Loucy (cell line): ENCODE data around the gene OR5D18.
"Not testable (repeated sequence)": the region's sequence is repeated elsewhere in the genome, so short reads cannot be mapped to it uniquely, and the experiment has no call there.

Experiments used
- H2AFZ ChIP-seq: fragments of 200-600 bp; sonication (generic); 2 replicates; pipeline ENCODE4 v1.6.0; 2016; ENCODE audit warnings: antibody characterized with exemption, mild to moderate bottlenecking, low read length, moderate library complexity
- H3F3A ChIP-seq: fragments of 200-600 bp; 2 replicates; pipeline ENCODE4 v1.6.0; 2016; ENCODE audit warnings: antibody characterized with exemption, low read depth, mild to moderate bottlenecking
- H3K27me3 ChIP-seq: fragments of 200-600 bp; sonication (generic); 2 replicates; pipeline ENCODE4 v1.6.1; 2014; ENCODE audit warnings: low read length, mild to moderate bottlenecking; ENCODE audit not compliant: insufficient read depth, poor library complexity, severe bottlenecking
- H3K36me3 ChIP-seq: fragments of 200-600 bp; sonication (generic); 2 replicates; pipeline ENCODE4 v1.6.1; 2016; ENCODE audit warnings: low read length; ENCODE audit not compliant: insufficient read depth
- H3K4me1 ChIP-seq: fragments of 200-600 bp; sonication (generic); 2 replicates; pipeline ENCODE4 v1.5.1; 2014; ENCODE audit warnings: low read length, mild to moderate bottlenecking; ENCODE audit not compliant: insufficient read depth, poor library complexity, severe bottlenecking
- H3K4me2 ChIP-seq: fragments of 200-600 bp; sonication (generic); 2 replicates; pipeline ENCODE4 v1.6.0; 2014; ENCODE audit warnings: antibody characterized with exemption, low read length, low read depth, mild to moderate bottlenecking; ENCODE audit not compliant: poor library complexity, severe bottlenecking
- H3K4me3 ChIP-seq: fragments of 200-600 bp; sonication (generic); 2 replicates; pipeline ENCODE4 v1.5.1; 2014; ENCODE audit warnings: low read length, mild to moderate bottlenecking, mixed read lengths; ENCODE audit not compliant: poor library complexity, severe bottlenecking
- H3K79me2 ChIP-seq: fragments of 200-600 bp; sonication (generic); 2 replicates; pipeline ENCODE4 v1.6.1; 2014; ENCODE audit warnings: low read length; ENCODE audit not compliant: insufficient read depth
- H3K9ac ChIP-seq: fragments of 200-600 bp; sonication (generic); 2 replicates; pipeline ENCODE4 v1.6.0; 2014; ENCODE audit warnings: mild to moderate bottlenecking, low read depth, low read length, moderate library complexity; ENCODE audit not compliant: poor library complexity, severe bottlenecking
- H3K9me2 ChIP-seq: fragments of 200-600 bp; sonication (generic); replicated peaks from 2 replicates; pipeline ENCODE4 v1.6.1; 2016; ENCODE audit warnings: low read depth, low read length, mixed read lengths
- H3K9me3 ChIP-seq: fragments of 200-600 bp; sonication (generic); 2 replicates; pipeline ENCODE4 v1.6.1; 2014; ENCODE audit warnings: mild to moderate bottlenecking, antibody characterized with exemption, low read length, low read depth; ENCODE audit not compliant: insufficient read depth
- H4K20me1 ChIP-seq: fragments of 200-600 bp; sonication (generic); 2 replicates; pipeline ENCODE4 v1.6.0; 2014; ENCODE audit warnings: antibody characterized with exemption, low read length, mild to moderate bottlenecking; ENCODE audit not compliant: insufficient read depth, poor library complexity, severe bottlenecking
- EZH2phosphoT487 ChIP-seq: fragments of 200-600 bp; IDR thresholded peaks from 2 replicates; pipeline ENCODE4 v1.6.1; 2018; ENCODE audit warnings: antibody characterized with exemption, mild to moderate bottlenecking, moderate library complexity, borderline replicate concordance
- TF ChIP-seq, protein P1 (sequence below): fragments of 200-600 bp; sonication (generic); conservative IDR thresholded peaks from 2 replicates; pipeline ENCODE4 v1.5.1; 2014; ENCODE audit warnings: mild to moderate bottlenecking, antibody characterized with exemption, low read length

The OR5D18 gene

DNA sequence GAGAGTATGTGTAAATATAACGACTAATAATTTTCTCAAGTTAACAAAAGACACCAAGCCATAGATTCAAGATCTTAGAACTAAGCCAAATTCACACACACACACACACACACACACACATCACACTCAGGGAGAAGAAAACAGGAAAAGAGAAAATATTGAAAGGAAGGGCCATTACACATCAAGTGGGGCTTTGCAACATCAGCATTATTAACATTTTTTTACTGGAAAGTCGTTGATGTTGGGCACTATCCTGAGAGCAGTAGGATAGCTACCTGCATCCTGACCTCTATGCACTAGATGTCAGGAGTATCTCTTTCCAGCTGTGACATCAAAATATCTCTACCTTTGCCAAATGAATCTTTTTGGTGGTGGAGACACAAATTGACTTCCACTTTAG is 28.0 kb downstream of the OR5D18 start:
- Histone ChIP-seq H3K4me3 (no peak overlapping the region), H3K27me3 (no peaks in the 10 kb centered on the region), H3K9ac (no peak overlapping the region), H4K20me1 (no peaks in the 10 kb centered on the region), H3K36me3 (no peaks in the 10 kb centered on the region), H2AFZ (no peak overlapping the region), H3K9me3 (no peaks in the 10 kb centered on the region), H3K79me2 (no peaks in the 10 kb centered on the region), H3K4me1 (no peaks in the 10 kb centered on the region), H3K4me2 (no peak overlapping the region), H3F3A (no peaks in the 10 kb centered on the region), H3K9me2 (no peaks in the 10 kb centered on the region)
- TF ChIP-seq EZH2phosphoT487, result no peak

DNA sequence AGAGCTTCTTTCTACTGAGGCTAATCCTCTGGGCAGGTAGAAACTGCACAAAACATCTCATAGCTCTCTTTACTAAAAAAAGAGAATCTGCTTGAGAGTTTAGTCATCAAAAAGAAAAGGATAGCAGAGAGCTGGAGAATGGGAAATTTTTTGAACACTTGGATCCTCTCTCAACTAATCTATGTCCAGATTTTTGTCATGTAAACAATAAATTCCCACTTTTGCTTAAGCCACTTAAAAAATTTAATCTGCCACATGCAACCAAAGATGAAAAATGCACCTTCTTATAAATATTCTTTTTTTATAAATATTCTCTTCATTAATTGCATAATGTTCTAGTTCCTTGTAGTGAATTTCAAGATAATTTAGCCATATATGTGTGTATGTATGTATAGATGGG is 29.6 kb downstream of the OR5D18 start:
- Histone ChIP-seq H3F3A (no peaks in the 10 kb centered on the region), H3K9me2 (no peaks in the 10 kb centered on the region), H3K9me3 (no peaks in the 10 kb centered on the region), H3K79me2 (no peaks in the 10 kb centered on the region), H3K9ac (no peak overlapping the region), H3K27me3 (no peaks in the 10 kb centered on the region), H3K4me1 (no peaks in the 10 kb centered on the region), H4K20me1 (no peaks in the 10 kb centered on the region), H3K4me3 (no peak overlapping the region), H3K36me3 (no peaks in the 10 kb centered on the region), H3K4me2 (no peak overlapping the region), H2AFZ (no peak overlapping the region)
- no peak for TF ChIP-seq EZH2phosphoT487
- TF ChIP-seq, protein P1, sequence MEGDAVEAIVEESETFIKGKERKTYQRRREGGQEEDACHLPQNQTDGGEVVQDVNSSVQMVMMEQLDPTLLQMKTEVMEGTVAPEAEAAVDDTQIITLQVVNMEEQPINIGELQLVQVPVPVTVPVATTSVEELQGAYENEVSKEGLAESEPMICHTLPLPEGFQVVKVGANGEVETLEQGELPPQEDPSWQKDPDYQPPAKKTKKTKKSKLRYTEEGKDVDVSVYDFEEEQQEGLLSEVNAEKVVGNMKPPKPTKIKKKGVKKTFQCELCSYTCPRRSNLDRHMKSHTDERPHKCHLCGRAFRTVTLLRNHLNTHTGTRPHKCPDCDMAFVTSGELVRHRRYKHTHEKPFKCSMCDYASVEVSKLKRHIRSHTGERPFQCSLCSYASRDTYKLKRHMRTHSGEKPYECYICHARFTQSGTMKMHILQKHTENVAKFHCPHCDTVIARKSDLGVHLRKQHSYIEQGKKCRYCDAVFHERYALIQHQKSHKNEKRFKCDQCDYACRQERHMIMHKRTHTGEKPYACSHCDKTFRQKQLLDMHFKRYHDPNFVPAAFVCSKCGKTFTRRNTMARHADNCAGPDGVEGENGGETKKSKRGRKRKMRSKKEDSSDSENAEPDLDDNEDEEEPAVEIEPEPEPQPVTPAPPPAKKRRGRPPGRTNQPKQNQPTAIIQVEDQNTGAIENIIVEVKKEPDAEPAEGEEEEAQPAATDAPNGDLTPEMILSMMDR, result no peak

DNA sequence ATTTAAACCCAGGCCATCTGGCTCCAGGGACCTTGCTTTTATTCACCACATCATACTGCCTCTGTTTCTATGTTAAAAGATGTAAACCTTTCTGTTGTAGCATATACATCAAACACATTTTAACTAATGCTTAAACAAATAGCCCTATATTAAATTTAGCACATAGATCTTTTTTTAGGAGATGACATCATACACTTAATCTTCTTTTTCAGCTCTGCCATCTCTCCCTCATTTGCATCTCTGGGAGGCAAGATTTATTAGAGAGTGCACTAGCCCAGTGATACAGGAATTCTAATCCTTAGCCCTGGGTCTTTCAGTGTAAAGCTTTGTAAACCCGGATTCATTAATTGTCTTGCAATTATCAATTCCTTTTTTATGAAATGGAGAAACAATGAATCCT is 32.7 kb downstream of the OR5D18 start:
- no peak for TF ChIP-seq EZH2phosphoT487
- TF ChIP-seq, protein P1, result no peak
- no peak overlapping the region for H2AFZ ChIP-seq
- H3F3A ChIP-seq, result no peaks in the 10 kb centered on the region
- H3K27me3 ChIP-seq, result no peaks in the 10 kb centered on the region
- H3K9me3 ChIP-seq, result no peaks in the 10 kb centered on the region
- H3K9me2 ChIP-seq, result no peaks in the 10 kb centered on the region
- no peaks in the 10 kb centered on the region for H4K20me1 ChIP-seq
- H3K79me2 ChIP-seq, result no peaks in the 10 kb centered on the region
- no peak overlapping the region for H3K4me2 ChIP-seq
- no peak overlapping the region for H3K9ac ChIP-seq
- H3K4me1 ChIP-seq, result no peaks in the 10 kb centered on the region
- H3K36me3 ChIP-seq, result no peaks in the 10 kb centered on the region
- no peak overlapping the region for H3K4me3 ChIP-seq

GRCh38 chr11:55854704-55855103 is 35.3 kb downstream of the OR5D18 start:
- TF ChIP-seq, protein P1, result no peak
- TF ChIP-seq EZH2phosphoT487, result no peak
- no peak overlapping the region for H3K4me2 ChIP-seq
- H3K79me2 ChIP-seq, result no peaks in the 10 kb centered on the region
- H3K9ac ChIP-seq, result no peak overlapping the region
- H3K36me3 ChIP-seq, result no peaks in the 10 kb centered on the region
- no peaks in the 10 kb centered on the region for H3K9me3 ChIP-seq
- H3K4me1 ChIP-seq, result no peaks in the 10 kb centered on the region
- no peak overlapping the region for H3K4me3 ChIP-seq
- H3K9me2 ChIP-seq, result no peaks in the 10 kb centered on the region
- H3F3A ChIP-seq, result no peaks in the 10 kb centered on the region
- H4K20me1 ChIP-seq, result no peaks in the 10 kb centered on the region
- no peaks in the 10 kb centered on the region for H3K27me3 ChIP-seq
- no peak overlapping the region for H2AFZ ChIP-seq

DNA sequence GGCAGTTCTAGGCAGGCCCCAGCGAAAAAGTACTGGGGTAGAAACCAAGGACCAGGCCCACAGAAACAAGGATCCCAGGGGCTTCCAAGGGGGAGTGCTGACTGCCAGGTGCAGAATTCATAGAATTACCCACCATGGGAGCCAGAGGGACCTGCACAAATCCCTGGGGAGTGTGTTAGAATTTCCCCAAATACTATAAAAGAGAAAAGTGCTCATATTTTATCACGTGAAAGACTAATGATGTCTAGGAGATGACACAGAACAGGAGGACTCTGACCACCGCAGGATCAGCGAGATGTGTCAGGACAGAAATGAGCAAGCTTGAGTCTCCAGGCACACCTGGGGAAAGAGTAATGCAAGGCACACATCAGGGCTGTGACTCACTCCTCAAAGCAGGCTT is 47.9 kb downstream of the OR5D18 start:
- not testable (repeated sequence) for H3K4me3 ChIP-seq, H3K9ac ChIP-seq, H3K79me2 ChIP-seq, H4K20me1 ChIP-seq, H2AFZ ChIP-seq, H3K36me3 ChIP-seq, H3K4me1 ChIP-seq, H3K9me2 ChIP-seq, H3K9me3 ChIP-seq, H3K4me2 ChIP-seq, H3K27me3 ChIP-seq, H3F3A ChIP-seq
